Measurements from ENCODE around the gene DHRS7. TPM values are rescaled to one million over a fixed set of nuclear protein-coding genes. Genes with fewer than 3 reads are reported as not detected.
"Not testable (repeated sequence)": the region's sequence is repeated elsewhere in the genome, so short reads cannot be mapped to it uniquely, and the experiment has no call there.

The DHRS7 gene
- total RNA-seq, 1 experiment from 2014 or later = 63.4 TPM

DNA sequence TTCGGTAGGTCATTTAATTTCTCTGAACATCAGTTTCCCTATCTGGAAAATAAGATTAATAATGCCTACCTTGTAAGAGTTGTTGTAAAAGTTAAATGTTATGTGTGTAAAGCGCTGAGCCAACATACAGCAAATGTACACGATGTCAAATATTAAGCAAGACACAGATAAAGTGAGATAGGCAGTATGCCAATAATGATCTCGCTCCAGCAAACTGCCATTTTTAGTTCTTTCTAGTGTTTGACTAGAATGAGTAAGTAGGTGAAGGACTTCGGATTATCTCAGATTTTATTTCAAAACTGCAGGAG, 840 bp downstream of the DHRS7 start:
- DNase-seq (ENCODE audit: low read depth) = no peak
- in situ Hi-C loops (cut with HindIII; ENCODE audit: low pct_unique_long_range_greater_than_20kb, low sequenced_read_pairs) = no loop called here

GRCh38 chr14:60163693-60164092, 1.5 kb downstream of the DHRS7 start:
- no peak for DNase-seq (ENCODE audit: low read depth)
- in situ Hi-C loops (cut with HindIII; ENCODE audit: low pct_unique_long_range_greater_than_20kb, low sequenced_read_pairs) = no loop called here

DNA sequence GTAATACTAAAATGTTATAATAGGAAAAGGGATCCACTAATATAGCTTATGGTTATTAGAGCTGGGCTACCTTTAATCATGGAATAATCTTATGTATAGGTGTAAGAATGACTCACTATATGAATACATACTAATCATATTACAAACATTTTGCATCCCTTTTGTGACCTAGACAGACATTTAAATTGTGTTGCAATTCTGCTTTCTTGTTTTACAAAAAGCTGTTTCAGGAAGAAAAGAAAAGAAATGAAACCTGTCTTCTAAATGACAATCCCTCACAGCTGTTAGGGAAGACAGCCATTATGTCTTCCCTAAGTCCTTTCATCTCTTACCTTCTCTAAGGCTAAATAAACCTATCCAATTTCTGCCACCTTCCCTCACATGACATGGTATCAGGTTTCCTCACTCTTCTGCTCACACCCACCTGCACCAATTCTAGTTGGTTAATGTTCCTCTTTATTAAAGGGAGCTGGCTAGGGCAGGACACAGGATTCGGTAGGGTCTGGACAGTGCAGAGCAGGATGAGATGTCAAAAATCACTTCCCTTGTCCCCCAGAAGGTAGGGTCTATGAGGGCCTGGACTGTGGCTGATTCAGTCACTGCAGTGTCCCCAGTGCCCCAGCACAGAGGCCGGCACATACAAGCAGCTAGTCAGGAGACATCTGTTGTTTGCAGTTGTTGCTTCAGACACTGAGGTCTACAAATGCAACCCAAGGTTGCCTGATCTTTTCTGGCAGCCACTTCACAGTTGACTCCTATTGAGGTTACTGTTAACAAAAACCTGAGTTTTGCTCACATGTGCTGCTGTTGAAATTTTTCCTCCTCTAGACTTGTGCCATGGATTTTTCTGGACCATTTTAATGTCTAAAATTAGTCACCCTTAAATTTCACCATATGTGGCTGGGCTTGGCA, 3.7 kb downstream of the DHRS7 start:
- in situ Hi-C loops (cut with HindIII; ENCODE audit: low pct_unique_long_range_greater_than_20kb, low sequenced_read_pairs) = no loop called here
- DNase-seq (ENCODE audit: low read depth) = no peak

GRCh38 chr14:60160422-60160821, 4.8 kb downstream of the DHRS7 start:
- in situ Hi-C loops (cut with HindIII; ENCODE audit: low pct_unique_long_range_greater_than_20kb, low sequenced_read_pairs) = no loop called here

DNA sequence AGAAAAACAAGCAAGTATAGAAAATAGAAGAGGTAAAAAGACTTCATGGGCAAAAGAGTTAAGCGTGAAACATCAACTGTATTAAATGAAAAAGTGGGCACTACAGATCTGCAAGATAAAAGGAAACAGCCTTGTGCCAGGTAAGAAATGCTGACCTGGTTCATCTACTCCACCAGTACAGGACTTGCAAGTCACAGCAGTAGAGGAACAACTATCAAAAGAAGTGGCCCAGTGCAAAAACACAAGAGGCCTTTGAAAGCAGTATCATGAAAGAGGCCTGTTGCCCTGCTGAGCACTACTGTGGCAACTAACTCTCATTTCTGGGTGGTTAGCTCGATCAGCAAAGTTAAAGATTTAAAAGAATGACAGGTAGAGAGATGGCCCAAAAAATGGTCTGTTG, 10.5 kb downstream of the DHRS7 start:
- in situ Hi-C loops (cut with HindIII; ENCODE audit: low pct_unique_long_range_greater_than_20kb, low sequenced_read_pairs) = no loop called here
- DNase-seq (ENCODE audit: low read depth) = no peak

More at GRCh38 chr14:60160422-60160821, 4.8 kb downstream of the DHRS7 start:
- no peak for DNase-seq (ENCODE audit: low read depth)

DNA sequence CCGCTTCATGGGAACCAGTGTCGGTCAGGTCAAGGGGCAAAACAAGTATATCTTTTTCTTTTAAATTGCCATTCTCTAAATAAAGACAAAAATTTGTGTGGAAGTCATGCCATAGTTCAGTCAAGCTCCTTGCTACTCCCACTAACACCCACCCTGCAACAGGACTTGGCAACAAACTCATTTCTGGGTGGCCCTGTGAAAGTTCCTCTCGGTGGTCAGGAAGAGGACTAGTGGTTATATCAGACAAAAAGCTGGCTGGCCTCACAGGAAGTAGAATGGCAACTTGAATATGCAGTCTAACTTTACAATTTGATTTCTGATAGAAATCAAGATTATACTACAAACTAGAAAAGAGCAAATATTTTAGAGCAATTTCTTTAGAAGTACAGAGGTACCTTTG, 11.2 kb downstream of the DHRS7 start:
- in situ Hi-C loops (cut with HindIII; ENCODE audit: low pct_unique_long_range_greater_than_20kb, low sequenced_read_pairs) = no loop called here
- DNase-seq (ENCODE audit: low read depth) = no peak

DNA sequence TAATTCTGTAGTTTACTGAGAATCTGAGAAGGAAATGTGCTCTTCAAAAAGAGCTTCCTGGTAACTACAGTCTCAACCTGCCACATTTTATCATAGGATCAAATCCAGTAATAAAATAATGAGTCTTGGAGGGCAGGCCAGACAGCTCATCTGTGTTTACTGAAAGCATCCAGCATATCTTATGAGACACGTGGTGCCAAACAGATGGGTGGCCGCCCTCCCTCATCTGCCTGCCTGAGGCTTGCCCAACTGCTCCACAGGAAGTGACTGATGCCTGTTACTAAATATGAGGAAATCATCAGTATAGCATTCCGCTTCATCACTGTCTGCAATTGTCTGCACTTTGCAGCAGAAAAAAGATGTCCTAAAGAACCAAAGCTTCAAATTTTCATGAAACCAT, 13.5 kb downstream of the DHRS7 start:
- peak; percentile 56 for DNase-seq (ENCODE audit: low read depth)
- in situ Hi-C loops (cut with HindIII; ENCODE audit: low pct_unique_long_range_greater_than_20kb, low sequenced_read_pairs) = no loop called here

GRCh38 chr14:60134702-60135101, 30.5 kb downstream of the DHRS7 start:
- DNase-seq (ENCODE audit: low read depth) = no peak
- in situ Hi-C loops (cut with HindIII; ENCODE audit: low pct_unique_long_range_greater_than_20kb, low sequenced_read_pairs) = no loop called here

- DNase-seq (ENCODE audit: low read depth) = no peak
- in situ Hi-C loops (cut with HindIII; ENCODE audit: low pct_unique_long_range_greater_than_20kb, low sequenced_read_pairs) = no loop called here
Observed at GRCh38 chr14:60133487-60133886, 31.7 kb downstream of the DHRS7 start.

- in situ Hi-C loops (cut with HindIII; ENCODE audit: low pct_unique_long_range_greater_than_20kb, low sequenced_read_pairs) = no loop called here
- DNase-seq (ENCODE audit: low read depth) = no peak
Observed at GRCh38 chr14:60125918-60126317, 39.3 kb downstream of the DHRS7 start.

DNA sequence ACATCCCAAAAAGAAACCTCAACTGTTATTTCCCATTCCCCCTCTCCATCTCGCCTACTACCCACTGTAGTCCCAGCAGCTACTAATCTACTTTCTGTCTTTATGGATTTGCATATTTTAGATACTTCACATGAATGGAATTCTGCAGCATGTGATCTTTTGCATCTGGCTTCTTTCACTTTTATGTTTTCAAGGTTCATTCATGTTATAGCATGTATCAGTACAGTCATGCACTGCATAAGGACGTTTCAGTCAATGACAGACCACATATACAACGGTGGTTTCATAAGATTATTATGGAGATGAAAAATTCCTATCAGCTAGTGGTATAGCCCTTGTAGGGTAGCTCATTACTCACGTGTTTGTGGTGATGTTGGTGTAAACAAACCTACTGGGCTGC, 49.0 kb downstream of the DHRS7 start:
- no peak for DNase-seq (ENCODE audit: low read depth)
- in situ Hi-C loops (cut with HindIII; ENCODE audit: low pct_unique_long_range_greater_than_20kb, low sequenced_read_pairs) = no loop called here

GRCh38 chr14:60114881-60115280, 50.3 kb downstream of the DHRS7 start:
- DNase-seq (ENCODE audit: low read depth) = no peak
- in situ Hi-C loops (cut with HindIII; ENCODE audit: low pct_unique_long_range_greater_than_20kb, low sequenced_read_pairs) = no loop called here

DNA sequence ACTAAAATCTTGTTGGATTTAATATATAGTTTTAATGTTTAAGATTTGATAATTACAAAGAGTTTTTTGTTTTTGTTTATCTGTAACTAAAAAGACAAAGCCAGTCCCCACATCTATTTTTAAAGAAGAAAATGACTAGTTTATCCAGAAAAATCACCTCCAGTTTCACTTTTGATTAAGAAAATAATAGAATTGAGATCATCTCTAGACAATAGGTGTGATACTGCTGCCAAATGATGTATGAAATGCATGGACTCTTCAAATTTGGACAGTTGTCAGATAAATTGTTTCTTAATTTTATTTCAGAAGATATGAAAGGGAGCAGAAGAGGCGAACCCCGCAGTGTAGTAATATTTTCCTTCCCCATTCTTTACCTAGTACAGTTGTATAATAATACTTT, 53.5 kb downstream of the DHRS7 start:
- no peak for DNase-seq (ENCODE audit: low read depth)
- in situ Hi-C loops (cut with HindIII; ENCODE audit: low pct_unique_long_range_greater_than_20kb, low sequenced_read_pairs) = no loop called here

DNA sequence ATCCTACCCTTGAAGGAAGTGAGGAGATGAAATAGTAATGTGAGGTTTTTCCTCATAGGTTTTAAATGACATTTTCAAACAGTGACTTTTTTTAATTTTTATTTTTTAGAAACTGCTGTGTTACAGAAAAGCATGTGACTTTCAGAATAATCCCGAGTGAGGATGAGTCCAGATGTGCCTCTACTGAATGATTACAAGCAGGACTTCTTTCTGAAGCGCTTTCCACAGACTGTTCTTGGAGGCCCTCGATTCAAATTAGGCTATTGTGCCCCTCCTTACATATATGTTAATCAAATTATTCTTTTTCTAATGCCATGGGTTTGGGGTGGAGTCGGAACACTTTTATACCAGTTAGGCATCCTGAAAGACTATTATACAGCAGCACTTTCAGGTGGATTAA, 57.7 kb downstream of the DHRS7 start:
- in situ Hi-C loops (cut with HindIII; ENCODE audit: low pct_unique_long_range_greater_than_20kb, low sequenced_read_pairs) = no loop called here

DNA sequence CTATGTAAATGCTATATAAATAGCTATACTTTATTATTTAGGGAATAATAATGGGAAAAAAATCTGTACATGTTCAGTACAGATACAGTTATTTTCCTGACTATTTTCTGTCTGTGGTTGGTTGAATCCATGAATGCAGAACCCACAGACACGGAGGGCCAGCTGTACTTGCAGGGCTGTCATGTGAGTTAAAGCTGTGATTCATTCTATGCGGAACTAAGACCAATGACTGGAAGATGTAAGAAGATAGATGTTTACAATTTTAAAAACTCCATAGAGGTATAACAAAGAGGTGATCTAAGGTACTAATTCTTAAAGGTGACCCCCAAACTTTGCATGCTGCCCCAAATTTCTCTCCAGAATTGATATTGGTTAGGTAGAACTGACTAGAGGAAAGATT, 58.9 kb downstream of the DHRS7 start:
- in situ Hi-C loops (cut with HindIII; ENCODE audit: low pct_unique_long_range_greater_than_20kb, low sequenced_read_pairs) = no loop called here
- no peak for DNase-seq (ENCODE audit: low read depth)

More for the DNA sequence above, 57.7 kb downstream of the DHRS7 start:
- no peak for DNase-seq (ENCODE audit: low read depth)

- in situ Hi-C loops (cut with HindIII; ENCODE audit: low pct_unique_long_range_greater_than_20kb, low sequenced_read_pairs) = no loop called here
- DNase-seq (ENCODE audit: low read depth) = no peak
Observed at GRCh38 chr14:60102389-60102788, 62.8 kb downstream of the DHRS7 start.

- no peak for DNase-seq (ENCODE audit: low read depth)
- in situ Hi-C loops (cut with HindIII; ENCODE audit: low pct_unique_long_range_greater_than_20kb, low sequenced_read_pairs) = no loop called here
Observed at GRCh38 chr14:60101786-60102185, 63.4 kb downstream of the DHRS7 start.

- in situ Hi-C loops (cut with HindIII; ENCODE audit: low pct_unique_long_range_greater_than_20kb, low sequenced_read_pairs); DNase-seq (ENCODE audit: low read depth): not testable (repeated sequence)
Observed at GRCh38 chr14:60099855-60100254, 65.3 kb downstream of the DHRS7 start.

DNA sequence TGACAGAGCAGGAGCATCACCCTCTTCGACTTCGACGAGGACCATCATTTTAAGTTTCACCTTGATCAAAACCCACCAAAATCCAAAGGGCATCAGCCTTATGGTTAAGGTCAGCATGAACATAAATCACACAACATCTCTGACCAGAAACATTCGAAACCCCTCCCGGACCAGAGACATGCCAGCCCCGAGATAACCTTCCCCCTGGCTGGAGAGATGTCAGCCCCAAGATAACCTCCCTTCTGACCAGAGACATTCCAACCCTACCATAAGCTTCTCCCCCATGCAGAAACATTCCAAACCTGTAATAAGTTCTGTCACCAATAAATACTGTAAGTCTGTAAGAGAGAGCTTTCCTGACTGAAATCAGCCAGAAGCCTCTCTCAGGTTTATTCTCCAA, 67.2 kb downstream of the DHRS7 start:
- no peak for DNase-seq (ENCODE audit: low read depth)
- in situ Hi-C loops (cut with HindIII; ENCODE audit: low pct_unique_long_range_greater_than_20kb, low sequenced_read_pairs) = no loop called here

- DNase-seq (ENCODE audit: low read depth) = no peak
- in situ Hi-C loops (cut with HindIII; ENCODE audit: low pct_unique_long_range_greater_than_20kb, low sequenced_read_pairs) = no loop called here
Observed at GRCh38 chr14:60095781-60096450, 69.3 kb downstream of the DHRS7 start.
